MM.1S (cell line): ENCODE measurements around the gene FBN2.

Experiments used
- DNase-seq: peaks from one replicate; pipeline ENCODE4 v3.0.0-alpha.2; 2015
- H2AFZ ChIP-seq: fragments of 300-600 bp; sonication (generic); 2 replicates; pipeline ENCODE4 v1.6.0; 2016; ENCODE audit warnings: antibody characterized with exemption, low read length
- H3F3A ChIP-seq: fragments of 300-600 bp; sonication (generic); 2 replicates; pipeline ENCODE4 v1.6.1; 2016; ENCODE audit warnings: mild to moderate bottlenecking, antibody characterized with exemption, low read length, moderate library complexity, mixed read lengths; ENCODE audit not compliant: insufficient read depth
- H3K27ac ChIP-seq: fragments of 300-600 bp; sonication (generic); 2 replicates; pipeline ENCODE4 v1.5.1; 2016; ENCODE audit warnings: mild to moderate bottlenecking, low read length
- H3K27me3 ChIP-seq: fragments of 300-600 bp; sonication (generic); replicated peaks from 2 replicates; pipeline ENCODE4 v1.6.0; 2016; ENCODE audit warnings: low read length; ENCODE audit not compliant: insufficient read depth
- H3K36me3 ChIP-seq: fragments of 300-600 bp; sonication (generic); replicated peaks from 2 replicates; pipeline ENCODE4 v1.6.1; 2016; ENCODE audit warnings: mild to moderate bottlenecking, low read length, mixed read lengths; ENCODE audit not compliant: insufficient read depth
- H3K4me1 ChIP-seq: fragments of 300-600 bp; sonication (generic); 2 replicates; pipeline ENCODE4 v1.6.1; 2016; ENCODE audit warnings: low read length, mixed read lengths
- H3K4me2 ChIP-seq: fragments of 300-600 bp; sonication (generic); 2 replicates; pipeline ENCODE4 v1.6.0; 2016; ENCODE audit warnings: low read depth, low read length
- H3K4me3 ChIP-seq: fragments of 300-600 bp; sonication (generic); 2 replicates; pipeline ENCODE4 v1.5.1; 2016; ENCODE audit warnings: low read length, mixed read lengths
- H3K79me2 ChIP-seq: fragments of 300-600 bp; sonication (generic); 2 replicates; pipeline ENCODE4 v1.6.1; 2016; ENCODE audit warnings: mixed run types, low read length, mixed read lengths
- H3K9ac ChIP-seq: fragments of 300-600 bp; sonication (generic); 2 replicates; pipeline ENCODE4 v1.6.1; 2016; ENCODE audit warnings: low read length, mixed read lengths
- H3K9me2 ChIP-seq: fragments of 300-600 bp; sonication (generic); replicated peaks from 2 replicates; pipeline ENCODE4 v1.6.1; 2016; ENCODE audit warnings: mild to moderate bottlenecking, low read length, mixed read lengths; ENCODE audit not compliant: insufficient read depth
- H3K9me3 ChIP-seq: fragments of 300-600 bp; sonication (generic); replicated peaks from 2 replicates; pipeline ENCODE4 v1.6.1; 2016; ENCODE audit warnings: mild to moderate bottlenecking, low read length, mixed read lengths; ENCODE audit not compliant: insufficient read depth
- H4K20me1 ChIP-seq: fragments of 300-600 bp; sonication (generic); 2 replicates; pipeline ENCODE4 v1.6.1; 2016; ENCODE audit warnings: mild to moderate bottlenecking, low read length, moderate library complexity, mixed read lengths; ENCODE audit not compliant: insufficient read depth
- CTCF ChIP-seq: fragments of 300-600 bp; sonication (generic); IDR thresholded peaks from 2 replicates; pipeline ENCODE4 v1.5.1; 2016; ENCODE audit warnings: antibody characterized with exemption, low read length, mixed read lengths
- EZH2 ChIP-seq: fragments of 300-600 bp; sonication (generic); optimal IDR thresholded peaks from 2 replicates; pipeline ENCODE3; 2017; ENCODE audit warnings: low read depth, mild to moderate bottlenecking, antibody characterized with exemption, low read length, mixed read lengths
- EZH2phosphoT487 ChIP-seq: fragments of 300-600 bp; sonication (generic); IDR thresholded peaks from 2 replicates; pipeline ENCODE4 v1.6.1; 2018; ENCODE audit warnings: antibody characterized with exemption, low read length

The FBN2 gene

GRCh38 chr5:128345247-128345646 is 192.8 kb downstream of the FBN2 start:
- H3K36me3 ChIP-seq = no peaks in the 10 kb centered on the region

GRCh38 chr5:128343168-128343567 is 194.9 kb downstream of the FBN2 start:
- H3K4me2 ChIP-seq = no peak overlapping the region
- no peaks in the 10 kb centered on the region for H4K20me1 ChIP-seq
- H2AFZ ChIP-seq = no peak overlapping the region
- no peaks in the 10 kb centered on the region for H3K27me3 ChIP-seq
- no peak for TF ChIP-seq CTCF
- no peak for TF ChIP-seq EZH2
- TF ChIP-seq EZH2phosphoT487 = no peak
- no peaks in the 10 kb centered on the region for H3K79me2 ChIP-seq
- DNase-seq = no peak
- H3K4me1 ChIP-seq = no peaks in the 10 kb centered on the region
- no peaks in the 10 kb centered on the region for H3F3A ChIP-seq
- H3K4me3 ChIP-seq = no peak overlapping the region
- H3K36me3 ChIP-seq = no peaks in the 10 kb centered on the region
- no peaks in the 10 kb centered on the region for H3K9me3 ChIP-seq
- H3K27ac ChIP-seq = no peak overlapping the region
- H3K9me2 ChIP-seq = no peaks in the 10 kb centered on the region
- no peak overlapping the region for H3K9ac ChIP-seq

More at GRCh38 chr5:128345247-128345646, 192.8 kb downstream of the FBN2 start:
- Histone ChIP-seq H3K79me2 (no peaks in the 10 kb centered on the region), H3K9me3 (no peaks in the 10 kb centered on the region), H2AFZ (no peak overlapping the region), H3K27me3 (no peaks in the 10 kb centered on the region), H3K9me2 (no peaks in the 10 kb centered on the region), H3K9ac (no peak overlapping the region), H3K4me1 (no peaks in the 10 kb centered on the region), H4K20me1 (no peaks in the 10 kb centered on the region), H3K27ac (no peak overlapping the region), H3K4me3 (no peak overlapping the region), H3F3A (no peaks in the 10 kb centered on the region), H3K4me2 (no peak overlapping the region)
- no peak for DNase-seq
- TF ChIP-seq EZH2phosphoT487 (no peak), EZH2 (no peak)

GRCh38 chr5:128341056-128341455 is 197.0 kb downstream of the FBN2 start:
- Histone ChIP-seq H3K79me2 (no peaks in the 10 kb centered on the region), H3K4me1 (no peaks in the 10 kb centered on the region), H3K27ac (no peak overlapping the region), H3K9ac (no peak overlapping the region), H3K27me3 (no peaks in the 10 kb centered on the region), H3K36me3 (no peaks in the 10 kb centered on the region), H3K9me3 (no peaks in the 10 kb centered on the region), H2AFZ (no peak overlapping the region), H3K4me2 (no peak overlapping the region), H3K9me2 (no peaks in the 10 kb centered on the region), H3F3A (no peaks in the 10 kb centered on the region), H4K20me1 (no peaks in the 10 kb centered on the region), H3K4me3 (no peak overlapping the region)
- DNase-seq = no peak
- TF ChIP-seq CTCF = no peak
- TF ChIP-seq EZH2 = no peak
- no peak for TF ChIP-seq EZH2phosphoT487

GRCh38 chr5:128340648-128341047 is 197.4 kb downstream of the FBN2 start:
- no peak for DNase-seq
- no peaks in the 10 kb centered on the region for H3K9me3 ChIP-seq
- no peaks in the 10 kb centered on the region for H3K9me2 ChIP-seq
- H3K4me1 ChIP-seq = no peaks in the 10 kb centered on the region
- H3K27me3 ChIP-seq = no peaks in the 10 kb centered on the region
- H2AFZ ChIP-seq = no peak overlapping the region
- no peaks in the 10 kb centered on the region for H3K36me3 ChIP-seq
- H3K27ac ChIP-seq = no peak overlapping the region
- no peaks in the 10 kb centered on the region for H4K20me1 ChIP-seq
- H3K9ac ChIP-seq = no peak overlapping the region
- H3F3A ChIP-seq = no peaks in the 10 kb centered on the region
- no peak overlapping the region for H3K4me3 ChIP-seq
- H3K4me2 ChIP-seq = no peak overlapping the region
- TF ChIP-seq CTCF (no peak), EZH2 (no peak), EZH2phosphoT487 (no peak)
- no peaks in the 10 kb centered on the region for H3K79me2 ChIP-seq
